ENCODE measurements around the gene PCMT1. TPM values are rescaled to one million over a fixed set of nuclear protein-coding genes. Genes with fewer than 3 reads are reported as not detected.
A peak's percentile ranks its signal among the peaks of the same experiment; 100 is the strongest.

PCMT1 gene
- total and polyA plus RNA-seq, 2 of the 13 experiments (the other 11 are each of a cell fraction or from before 2014, with no cell fraction given), result 112 to 169 TPM

DNA sequence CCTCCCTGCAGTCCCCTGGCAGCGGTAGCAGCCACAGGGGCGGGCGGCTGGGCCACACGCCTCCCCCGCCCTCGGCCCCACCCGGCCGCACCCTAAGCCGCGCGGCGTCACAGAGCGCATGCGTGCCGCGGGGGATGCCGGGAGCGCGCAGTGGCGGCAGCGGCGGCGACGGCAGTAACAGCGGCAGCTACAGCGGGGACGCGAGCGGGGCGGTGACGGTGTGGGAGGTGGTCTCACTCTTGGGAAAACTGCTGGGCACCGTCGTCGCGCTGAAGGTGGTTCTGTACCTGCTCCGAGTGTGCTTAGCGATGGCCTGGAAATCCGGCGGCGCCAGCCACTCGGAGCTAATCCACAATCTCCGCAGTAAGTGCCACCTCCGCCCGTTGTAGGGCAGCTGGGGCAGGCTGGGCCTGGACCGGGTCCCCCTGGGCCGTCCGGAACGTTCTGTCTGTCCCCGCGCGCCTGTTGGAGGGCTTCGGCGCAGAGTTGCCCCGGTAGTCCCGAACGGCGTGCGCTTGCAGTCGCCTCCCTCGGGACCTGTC lies at the start of gene PCMT1 (continued):
- no peak for TF ChIP-seq MEIS1 (CRISPR knock-in tag; IDR thresholded peaks at IDR 0.05; ENCODE audit: borderline replicate concordance)
- TF ChIP-seq ZNF567 (CRISPR knock-in tag; IDR thresholded peaks at IDR 0.05; ENCODE audit: borderline replicate concordance), result no peak
- peak; percentile 95 for TF ChIP-seq YEATS4 (CRISPR knock-in tag; IDR thresholded peaks at IDR 0.05; ENCODE audit: borderline replicate concordance)
- TF ChIP-seq ZNF441 (CRISPR knock-in tag; IDR thresholded peaks at IDR 0.05; ENCODE audit: borderline replicate concordance), result no peak
- peak; percentile 10; the same call in 1 of the 2 replicates for TF ChIP-seq ZSCAN9 (CRISPR knock-in tag; IDR thresholded peaks at IDR 0.05; ENCODE audit: borderline replicate concordance)
- TF ChIP-seq, protein P1, sequence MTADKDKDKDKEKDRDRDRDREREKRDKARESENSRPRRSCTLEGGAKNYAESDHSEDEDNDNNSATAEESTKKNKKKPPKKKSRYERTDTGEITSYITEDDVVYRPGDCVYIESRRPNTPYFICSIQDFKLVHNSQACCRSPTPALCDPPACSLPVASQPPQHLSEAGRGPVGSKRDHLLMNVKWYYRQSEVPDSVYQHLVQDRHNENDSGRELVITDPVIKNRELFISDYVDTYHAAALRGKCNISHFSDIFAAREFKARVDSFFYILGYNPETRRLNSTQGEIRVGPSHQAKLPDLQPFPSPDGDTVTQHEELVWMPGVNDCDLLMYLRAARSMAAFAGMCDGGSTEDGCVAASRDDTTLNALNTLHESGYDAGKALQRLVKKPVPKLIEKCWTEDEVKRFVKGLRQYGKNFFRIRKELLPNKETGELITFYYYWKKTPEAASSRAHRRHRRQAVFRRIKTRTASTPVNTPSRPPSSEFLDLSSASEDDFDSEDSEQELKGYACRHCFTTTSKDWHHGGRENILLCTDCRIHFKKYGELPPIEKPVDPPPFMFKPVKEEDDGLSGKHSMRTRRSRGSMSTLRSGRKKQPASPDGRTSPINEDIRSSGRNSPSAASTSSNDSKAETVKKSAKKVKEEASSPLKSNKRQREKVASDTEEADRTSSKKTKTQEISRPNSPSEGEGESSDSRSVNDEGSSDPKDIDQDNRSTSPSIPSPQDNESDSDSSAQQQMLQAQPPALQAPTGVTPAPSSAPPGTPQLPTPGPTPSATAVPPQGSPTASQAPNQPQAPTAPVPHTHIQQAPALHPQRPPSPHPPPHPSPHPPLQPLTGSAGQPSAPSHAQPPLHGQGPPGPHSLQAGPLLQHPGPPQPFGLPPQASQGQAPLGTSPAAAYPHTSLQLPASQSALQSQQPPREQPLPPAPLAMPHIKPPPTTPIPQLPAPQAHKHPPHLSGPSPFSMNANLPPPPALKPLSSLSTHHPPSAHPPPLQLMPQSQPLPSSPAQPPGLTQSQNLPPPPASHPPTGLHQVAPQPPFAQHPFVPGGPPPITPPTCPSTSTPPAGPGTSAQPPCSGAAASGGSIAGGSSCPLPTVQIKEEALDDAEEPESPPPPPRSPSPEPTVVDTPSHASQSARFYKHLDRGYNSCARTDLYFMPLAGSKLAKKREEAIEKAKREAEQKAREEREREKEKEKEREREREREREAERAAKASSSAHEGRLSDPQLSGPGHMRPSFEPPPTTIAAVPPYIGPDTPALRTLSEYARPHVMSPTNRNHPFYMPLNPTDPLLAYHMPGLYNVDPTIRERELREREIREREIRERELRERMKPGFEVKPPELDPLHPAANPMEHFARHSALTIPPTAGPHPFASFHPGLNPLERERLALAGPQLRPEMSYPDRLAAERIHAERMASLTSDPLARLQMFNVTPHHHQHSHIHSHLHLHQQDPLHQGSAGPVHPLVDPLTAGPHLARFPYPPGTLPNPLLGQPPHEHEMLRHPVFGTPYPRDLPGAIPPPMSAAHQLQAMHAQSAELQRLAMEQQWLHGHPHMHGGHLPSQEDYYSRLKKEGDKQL (CRISPR knock-in tag; IDR thresholded peaks at IDR 0.05; ENCODE audit: low read depth), result no peak
- TF ChIP-seq KDM5A (IDR thresholded peaks at IDR 0.05; ENCODE audit: borderline replicate concordance, low read length), result peak; percentile 81; the same call in 1 of the 2 replicates
- TF ChIP-seq ZNF75D (CRISPR knock-in tag; IDR thresholded peaks at IDR 0.05; ENCODE audit: borderline replicate concordance), result no peak
- no peak for TF ChIP-seq ZKSCAN1 (IDR thresholded peaks at IDR 0.05; ENCODE audit: low read length)
- TF ChIP-seq, protein P2, sequence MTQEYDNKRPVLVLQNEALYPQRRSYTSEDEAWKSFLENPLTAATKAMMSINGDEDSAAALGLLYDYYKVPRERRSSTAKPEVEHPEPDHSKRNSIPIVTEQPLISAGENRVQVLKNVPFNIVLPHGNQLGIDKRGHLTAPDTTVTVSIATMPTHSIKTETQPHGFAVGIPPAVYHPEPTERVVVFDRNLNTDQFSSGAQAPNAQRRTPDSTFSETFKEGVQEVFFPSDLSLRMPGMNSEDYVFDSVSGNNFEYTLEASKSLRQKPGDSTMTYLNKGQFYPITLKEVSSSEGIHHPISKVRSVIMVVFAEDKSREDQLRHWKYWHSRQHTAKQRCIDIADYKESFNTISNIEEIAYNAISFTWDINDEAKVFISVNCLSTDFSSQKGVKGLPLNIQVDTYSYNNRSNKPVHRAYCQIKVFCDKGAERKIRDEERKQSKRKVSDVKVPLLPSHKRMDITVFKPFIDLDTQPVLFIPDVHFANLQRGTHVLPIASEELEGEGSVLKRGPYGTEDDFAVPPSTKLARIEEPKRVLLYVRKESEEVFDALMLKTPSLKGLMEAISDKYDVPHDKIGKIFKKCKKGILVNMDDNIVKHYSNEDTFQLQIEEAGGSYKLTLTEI (CRISPR knock-in tag; conservative IDR thresholded peaks at IDR 0.05), result no peak
- peak; percentile 96 for TF ChIP-seq ZSCAN31 (CRISPR knock-in tag; IDR thresholded peaks at IDR 0.05; ENCODE audit: low read depth)
- no peak for TF ChIP-seq HMG20B (CRISPR knock-in tag; conservative IDR thresholded peaks at IDR 0.05)
- TF ChIP-seq, protein P3, sequence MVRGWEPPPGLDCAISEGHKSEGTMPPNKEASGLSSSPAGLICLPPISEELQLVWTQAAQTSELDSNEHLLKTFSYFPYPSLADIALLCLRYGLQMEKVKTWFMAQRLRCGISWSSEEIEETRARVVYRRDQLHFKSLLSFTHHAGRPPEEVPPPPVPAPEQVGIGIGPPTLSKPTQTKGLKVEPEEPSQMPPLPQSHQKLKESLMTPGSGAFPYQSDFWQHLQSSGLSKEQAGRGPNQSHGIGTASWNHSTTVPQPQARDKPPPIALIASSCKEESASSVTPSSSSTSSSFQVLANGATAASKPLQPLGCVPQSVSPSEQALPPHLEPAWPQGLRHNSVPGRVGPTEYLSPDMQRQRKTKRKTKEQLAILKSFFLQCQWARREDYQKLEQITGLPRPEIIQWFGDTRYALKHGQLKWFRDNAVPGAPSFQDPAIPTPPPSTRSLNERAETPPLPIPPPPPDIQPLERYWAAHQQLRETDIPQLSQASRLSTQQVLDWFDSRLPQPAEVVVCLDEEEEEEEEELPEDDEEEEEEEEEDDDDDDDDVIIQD (CRISPR knock-in tag; IDR thresholded peaks at IDR 0.05; ENCODE audit: low read depth), result no peak; the same call in 1 of the 2 replicates
- peak; percentile 38 for TF ChIP-seq SRSF1 (optimal IDR thresholded peaks at IDR 0.05; ENCODE audit: low read depth, low read length)
- 0 out of 2 replicates have a peak, but pooled peaks have one; percentile 2 for TF ChIP-seq NCOA2 (CRISPR knock-in tag; IDR thresholded peaks at IDR 0.05)
- TF ChIP-seq, protein P4, sequence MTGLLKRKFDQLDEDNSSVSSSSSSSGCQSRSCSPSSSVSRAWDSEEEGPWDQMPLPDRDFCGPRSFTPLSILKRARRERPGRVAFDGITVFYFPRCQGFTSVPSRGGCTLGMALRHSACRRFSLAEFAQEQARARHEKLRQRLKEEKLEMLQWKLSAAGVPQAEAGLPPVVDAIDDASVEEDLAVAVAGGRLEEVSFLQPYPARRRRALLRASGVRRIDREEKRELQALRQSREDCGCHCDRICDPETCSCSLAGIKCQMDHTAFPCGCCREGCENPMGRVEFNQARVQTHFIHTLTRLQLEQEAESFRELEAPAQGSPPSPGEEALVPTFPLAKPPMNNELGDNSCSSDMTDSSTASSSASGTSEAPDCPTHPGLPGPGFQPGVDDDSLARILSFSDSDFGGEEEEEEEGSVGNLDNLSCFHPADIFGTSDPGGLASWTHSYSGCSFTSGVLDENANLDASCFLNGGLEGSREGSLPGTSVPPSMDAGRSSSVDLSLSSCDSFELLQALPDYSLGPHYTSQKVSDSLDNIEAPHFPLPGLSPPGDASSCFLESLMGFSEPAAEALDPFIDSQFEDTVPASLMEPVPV (CRISPR knock-in tag; IDR thresholded peaks at IDR 0.05), result peak; percentile 94
- TF ChIP-seq, protein P5, sequence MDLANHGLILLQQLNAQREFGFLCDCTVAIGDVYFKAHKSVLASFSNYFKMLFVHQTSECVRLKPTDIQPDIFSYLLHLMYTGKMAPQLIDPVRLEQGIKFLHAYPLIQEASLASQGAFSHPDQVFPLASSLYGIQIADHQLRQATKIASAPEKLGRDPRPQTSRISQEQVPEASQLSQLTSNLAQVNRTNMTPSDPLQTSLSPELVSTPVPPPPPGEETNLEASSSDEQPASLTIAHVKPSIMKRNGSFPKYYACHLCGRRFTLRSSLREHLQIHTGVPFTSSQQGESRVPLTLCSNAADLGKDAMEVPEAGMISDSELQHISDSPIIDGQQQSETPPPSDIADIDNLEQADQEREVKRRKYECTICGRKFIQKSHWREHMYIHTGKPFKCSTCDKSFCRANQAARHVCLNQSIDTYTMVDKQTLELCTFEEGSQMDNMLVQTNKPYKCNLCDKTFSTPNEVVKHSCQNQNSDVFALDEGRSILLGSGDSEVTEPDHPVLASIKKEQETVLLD (CRISPR knock-in tag; IDR thresholded peaks at IDR 0.05; ENCODE audit: low read depth), result peak; percentile 80; the same call in 1 of the 2 replicates
